NCI-H146 treated with DMSO at 0.1 percent for 48 hours (cell line): Measurements from ENCODE around the gene DCUN1D4.

Source experiments
- DNase-seq: peaks from one replicate; lab custom pipeline; 2025; ENCODE audit not compliant: unreplicated experiment; lab: John Stamatoyannopoulos, UW

Gene DCUN1D4

GRCh38 chr4:51842554-51843308 lies at the start of gene DCUN1D4:
DCUN1D4 (plus strand) TSS chr4:51843153; CDS start chr4:51843243, 90 bp downstream.
- DNase-seq: peak; percentile 98

GRCh38 chr4:51820443-51821234 lies 22.3 kb upstream of the DCUN1D4 start:
- DNase-seq: no peak

- no peak for DNase-seq
Observed at GRCh38 chr4:51825341-51825740, 17.6 kb upstream of the DCUN1D4 start.

- no peak for DNase-seq
Observed at GRCh38 chr4:51830156-51830720, 12.7 kb upstream of the DCUN1D4 start.

GRCh38 chr4:51831133-51831532 lies 11.8 kb upstream of the DCUN1D4 start:
- DNase-seq: no peak

- DNase-seq: no peak
Observed at GRCh38 chr4:51833236-51833635, 9.7 kb upstream of the DCUN1D4 start.

- no peak for DNase-seq
Observed at GRCh38 chr4:51835079-51835478, 7.9 kb upstream of the DCUN1D4 start.

- no peak for DNase-seq
Observed at GRCh38 chr4:51835855-51836254, 7.1 kb upstream of the DCUN1D4 start.

GRCh38 chr4:51836549-51836948 lies 6.4 kb upstream of the DCUN1D4 start:
- no peak for DNase-seq

- DNase-seq: no peak
Observed at GRCh38 chr4:51840781-51841180, 2.2 kb upstream of the DCUN1D4 start.

GRCh38 chr4:51842167-51842553 lies 793 bp upstream of the DCUN1D4 start:
- DNase-seq: peak; percentile 48

- peak; percentile 57 for DNase-seq
Observed at GRCh38 chr4:51843309-51844152, 578 bp downstream of the DCUN1D4 start.

- peak; percentile 91 for DNase-seq
Observed at GRCh38 chr4:51844153-51845054, 1.5 kb downstream of the DCUN1D4 start.

- DNase-seq: no peak
Observed at GRCh38 chr4:51845055-51845426, 2.1 kb downstream of the DCUN1D4 start.

- DNase-seq: no peak
Observed at GRCh38 chr4:51845711-51846110, 2.8 kb downstream of the DCUN1D4 start.

GRCh38 chr4:51849430-51849829 lies 6.5 kb downstream of the DCUN1D4 start:
- no peak for DNase-seq

- DNase-seq: no peak
Observed at GRCh38 chr4:51850294-51850693, 7.3 kb downstream of the DCUN1D4 start.

- DNase-seq: no peak
Observed at GRCh38 chr4:51851090-51851936, 8.4 kb downstream of the DCUN1D4 start.

- DNase-seq: no peak
Observed at GRCh38 chr4:51851937-51852290, 9.0 kb downstream of the DCUN1D4 start.
